Tibial nerve (tissue), 4 donors: ENCODE data around the gene EMC8. TPM values are rescaled to one million over a fixed set of nuclear protein-coding genes. Genes with fewer than 3 reads are reported as not detected.

Experiments
- DNase-seq, 2 donors: peaks; one replicate each; pipeline ENCODE4 v3.0.0-alpha.2; 2019; ENCODE audit warnings: low spot score in 2 of 2
- H3K27ac ChIP-seq, 4 donors: fragments of 200-600 bp; sonication (generic) in 3 of 4; one replicate each; pipeline ENCODE4 v1.5.1; 2017 to 2019; ENCODE audit warnings: mild to moderate bottlenecking in 1 of 4
- H3K27me3 ChIP-seq, 2 donors: fragments of 200-600 bp; sonication (generic) in 1 of 2; one replicate each; pipeline versions ENCODE4 v1.5.1 to v1.6.0; 2017 to 2019
- H3K36me3 ChIP-seq, 3 donors: fragments of 200-600 bp; sonication (generic); one replicate each; pipeline ENCODE4 v1.5.1; 2018 to 2019
- H3K4me1 ChIP-seq, 4 donors: fragments of 200-600 bp; sonication (generic) in 3 of 4; one replicate each; pipeline ENCODE4 v1.5.1; 2017 to 2019
- H3K4me3 ChIP-seq, 4 donors: fragments of 200-600 bp; sonication (generic) in 3 of 4; one replicate each; pipeline ENCODE4 v1.5.1; 2017 to 2019; ENCODE audit warnings: mild to moderate bottlenecking in 1 of 4, moderate library complexity in 1 of 4
- H3K9me3 ChIP-seq, 4 donors: fragments of 200-600 bp; sonication (generic) in 3 of 4; one replicate each; pipeline ENCODE4 v1.5.1; 2017 to 2019
- EP300 ChIP-seq, 2 donors: sonication (generic); formaldehyde crosslinking; IDR thresholded peaks; one replicate each; pipeline ENCODE4 v1.6.1; 2017; ENCODE audit warnings: antibody characterized with exemption in 2 of 2, mild to moderate bottlenecking in 1 of 2
- POLR2A ChIP-seq, 2 donors: fragments of 450-650 bp; IDR thresholded peaks; one replicate each; pipeline ENCODE4 v1.6.1; 2017; ENCODE audit warnings: antibody characterized with exemption in 2 of 2, mild to moderate bottlenecking in 2 of 2, moderate library complexity in 2 of 2
- WGBS, 2 donors: methylation state at CpG; one replicate each; pipeline ENCODE4 v1.1.5; 2018; 5-methylcytosine and 5-hydroxymethylcytosine counted together
- total RNA-seq, 4 donors: library from RNA; depleted of rRNA; stranded (reverse); fragments of >200 nt; gene quantifications; one replicate each; pipeline ENCODE4 v1.1.0, GENCODE V29; 2016
- TF ChIP-seq, protein P1 (sequence below), 5 experiments: fragments of 200-600 bp in 3 of 5; fragments of 450-650 bp in 2 of 5; sonication (generic) in 3 of 5; IDR thresholded peaks; one replicate each; pipeline ENCODE4 v1.5.1; 2016 to 2019; ENCODE audit warnings: antibody characterized with exemption in 5 of 5, mild to moderate bottlenecking in 3 of 5, moderate library complexity in 2 of 5

EMC8 gene
- total RNA-seq, 4 donors from 2014 or later: 31.8 to 46.2 (median 35.4) TPM

GRCh38 chr16:85774136-85774535 is 25.2 kb downstream of the EMC8 start:
- Histone ChIP-seq H3K36me3 (peaks cover 4 to 90% (median 6%) of the 10 kb centered on the region in 3 donors), H3K4me1 (no peaks in the 10 kb centered on the region), H3K27me3 (no peaks in the 10 kb centered on the region), H3K4me3 (no peak overlapping the region), H3K27ac (no peak overlapping the region), H3K9me3 (no peaks in the 10 kb centered on the region)
- 78 to 80% methylated on average over 6 of the region's 6 CpGs for WGBS, 2 donors
- no peak for DNase-seq
- TF ChIP-seq, protein P1, sequence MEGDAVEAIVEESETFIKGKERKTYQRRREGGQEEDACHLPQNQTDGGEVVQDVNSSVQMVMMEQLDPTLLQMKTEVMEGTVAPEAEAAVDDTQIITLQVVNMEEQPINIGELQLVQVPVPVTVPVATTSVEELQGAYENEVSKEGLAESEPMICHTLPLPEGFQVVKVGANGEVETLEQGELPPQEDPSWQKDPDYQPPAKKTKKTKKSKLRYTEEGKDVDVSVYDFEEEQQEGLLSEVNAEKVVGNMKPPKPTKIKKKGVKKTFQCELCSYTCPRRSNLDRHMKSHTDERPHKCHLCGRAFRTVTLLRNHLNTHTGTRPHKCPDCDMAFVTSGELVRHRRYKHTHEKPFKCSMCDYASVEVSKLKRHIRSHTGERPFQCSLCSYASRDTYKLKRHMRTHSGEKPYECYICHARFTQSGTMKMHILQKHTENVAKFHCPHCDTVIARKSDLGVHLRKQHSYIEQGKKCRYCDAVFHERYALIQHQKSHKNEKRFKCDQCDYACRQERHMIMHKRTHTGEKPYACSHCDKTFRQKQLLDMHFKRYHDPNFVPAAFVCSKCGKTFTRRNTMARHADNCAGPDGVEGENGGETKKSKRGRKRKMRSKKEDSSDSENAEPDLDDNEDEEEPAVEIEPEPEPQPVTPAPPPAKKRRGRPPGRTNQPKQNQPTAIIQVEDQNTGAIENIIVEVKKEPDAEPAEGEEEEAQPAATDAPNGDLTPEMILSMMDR (IDR thresholded peaks at IDR 0.05): no peak
- no peak for TF ChIP-seq EP300 (IDR thresholded peaks at IDR 0.05)
- TF ChIP-seq POLR2A (IDR thresholded peaks at IDR 0.05): no peak

- WGBS, 2 donors: 93 to 95% methylated on average over 6 of the region's 6 CpGs
- TF ChIP-seq, protein P1 (IDR thresholded peaks at IDR 0.05): no peak
- TF ChIP-seq EP300 (IDR thresholded peaks at IDR 0.05) (no peak), POLR2A (IDR thresholded peaks at IDR 0.05) (no peak)
- Histone ChIP-seq H3K4me3 (no peak overlapping the region), H3K9me3 (no peaks in the 10 kb centered on the region), H3K4me1 (no peaks in the 10 kb centered on the region), H3K36me3 (peaks cover 2 to 79% (median 4%) of the 10 kb centered on the region in 3 donors), H3K27ac (no peak overlapping the region), H3K27me3 (no peaks in the 10 kb centered on the region)
- no peak for DNase-seq
These were observed 26.3 kb downstream of the EMC8 start for GRCh38 chr16:85773044-85773443.

GRCh38 chr16:85770741-85771140 is 28.6 kb downstream of the EMC8 start:
- peaks cover 0 to 56% (median 0%) of the 10 kb centered on the region in 3 donors for H3K36me3 ChIP-seq
- WGBS, 2 donors: 91% methylated on average over 6 of the region's 6 CpGs
- TF ChIP-seq EP300 (IDR thresholded peaks at IDR 0.05) (no peak), POLR2A (IDR thresholded peaks at IDR 0.05) (no peak)
- TF ChIP-seq, protein P1 (IDR thresholded peaks at IDR 0.05): no peak
- H3K4me1 ChIP-seq: no peaks in the 10 kb centered on the region
- no peak overlapping the region for H3K4me3 ChIP-seq
- no peaks in the 10 kb centered on the region for H3K9me3 ChIP-seq
- H3K27ac ChIP-seq: no peak overlapping the region
- DNase-seq: no peak
- no peaks in the 10 kb centered on the region for H3K27me3 ChIP-seq

GRCh38 chr16:85768199-85768598 is 31.1 kb downstream of the EMC8 start:
- no peak overlapping the region for H3K4me3 ChIP-seq
- H3K27ac ChIP-seq: no peak overlapping the region
- TF ChIP-seq, protein P1 (IDR thresholded peaks at IDR 0.05): no peak
- no peak for TF ChIP-seq POLR2A (IDR thresholded peaks at IDR 0.05)
- no peak for TF ChIP-seq EP300 (IDR thresholded peaks at IDR 0.05)
- no peaks in the 10 kb centered on the region for H3K27me3 ChIP-seq
- H3K4me1 ChIP-seq: no peaks in the 10 kb centered on the region
- 20 to 63% methylated on average over 1 to 2 of the region's 2 CpGs for WGBS, 2 donors
- H3K9me3 ChIP-seq: no peaks in the 10 kb centered on the region
- H3K36me3 ChIP-seq: peaks cover 0 to 36% (median 0%) of the 10 kb centered on the region in 3 donors
- DNase-seq: no peak

DNA sequence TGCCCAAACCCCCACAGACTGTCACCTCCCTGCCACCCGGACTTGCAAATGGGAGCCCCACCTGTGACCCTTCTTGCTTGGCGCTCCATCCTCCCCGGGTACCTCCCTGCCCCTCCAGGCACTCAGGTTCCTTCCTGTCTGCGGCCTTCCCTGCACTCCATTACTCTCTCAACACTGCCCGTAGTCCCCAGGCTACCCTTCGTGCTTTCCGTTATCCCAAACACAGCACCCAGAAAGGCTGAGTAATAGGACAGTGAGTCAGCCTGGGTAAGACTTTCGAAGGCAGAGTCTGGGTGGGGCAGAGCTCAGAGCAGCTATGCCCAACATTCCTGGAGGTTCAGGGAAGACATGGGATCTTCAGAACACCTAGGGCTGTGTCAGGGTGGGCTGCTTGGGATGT is 31.8 kb downstream of the EMC8 start:
- no peaks in the 10 kb centered on the region for H3K4me1 ChIP-seq
- no peak overlapping the region for H3K4me3 ChIP-seq
- peaks cover 0 to 30% (median 0%) of the 10 kb centered on the region in 3 donors for H3K36me3 ChIP-seq
- no peak for DNase-seq
- TF ChIP-seq, protein P1 (IDR thresholded peaks at IDR 0.05): no peak
- TF ChIP-seq EP300 (IDR thresholded peaks at IDR 0.05) (no peak), POLR2A (IDR thresholded peaks at IDR 0.05) (no peak)
- H3K9me3 ChIP-seq: no peaks in the 10 kb centered on the region
- WGBS, 2 donors: 66 to 70% methylated on average over 8 of the region's 8 CpGs
- peaks cover 0 to 3% of the 10 kb centered on the region in 2 donors for H3K27me3 ChIP-seq
- no peak overlapping the region for H3K27ac ChIP-seq
